ENCODE measurements around the gene GNB5.
"Not testable (repeated sequence)": the region's sequence is repeated elsewhere in the genome, so short reads cannot be mapped to it uniquely, and the experiment has no call there.

GNB5 gene

GRCh38 chr15:52113708-52114107 is 77.5 kb downstream of the GNB5 start:
- DNase-seq (ENCODE audit: low read depth in 2 of 2): no peak

GRCh38 chr15:52113235-52113634 is 78.0 kb downstream of the GNB5 start:
- no peak for DNase-seq (ENCODE audit: low read depth in 2 of 2)

DNA sequence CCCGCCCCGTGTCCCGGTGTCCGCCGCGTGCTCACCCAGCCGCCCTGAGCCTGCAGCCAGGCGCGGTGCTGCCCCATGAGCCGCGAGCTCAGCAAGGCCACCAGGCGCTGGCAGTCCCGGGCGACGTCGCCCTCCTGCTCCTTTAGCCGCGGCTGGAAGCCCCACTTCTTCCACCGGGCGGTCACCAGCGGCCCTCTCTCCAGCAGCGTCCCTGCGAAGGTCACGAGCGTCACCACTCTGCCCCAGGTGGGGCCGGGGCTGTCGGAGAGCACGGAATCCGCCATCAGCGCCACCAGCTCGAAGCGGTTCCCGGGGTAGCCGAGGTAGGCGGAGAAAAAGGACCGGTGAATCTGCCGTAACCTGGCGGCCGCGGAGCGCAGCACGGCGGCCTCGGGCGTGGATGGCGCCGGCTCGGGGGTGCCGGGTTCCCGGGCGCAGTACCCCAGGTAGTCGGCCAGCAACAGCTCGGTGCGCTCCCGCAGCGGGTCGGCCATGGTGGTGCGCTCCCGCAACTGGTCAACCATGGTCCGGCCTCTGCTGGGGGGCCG is 78.9 kb downstream of the GNB5 start:
- no peak for DNase-seq (ENCODE audit: low read depth in 2 of 2)

GRCh38 chr15:52111517-52112202 is 79.5 kb downstream of the GNB5 start:
- no peak for DNase-seq (ENCODE audit: low read depth in 2 of 2)

GRCh38 chr15:52109559-52110451 is 81.4 kb downstream of the GNB5 start:
- DNase-seq (ENCODE audit: low read depth in 2 of 2): no peak

DNA sequence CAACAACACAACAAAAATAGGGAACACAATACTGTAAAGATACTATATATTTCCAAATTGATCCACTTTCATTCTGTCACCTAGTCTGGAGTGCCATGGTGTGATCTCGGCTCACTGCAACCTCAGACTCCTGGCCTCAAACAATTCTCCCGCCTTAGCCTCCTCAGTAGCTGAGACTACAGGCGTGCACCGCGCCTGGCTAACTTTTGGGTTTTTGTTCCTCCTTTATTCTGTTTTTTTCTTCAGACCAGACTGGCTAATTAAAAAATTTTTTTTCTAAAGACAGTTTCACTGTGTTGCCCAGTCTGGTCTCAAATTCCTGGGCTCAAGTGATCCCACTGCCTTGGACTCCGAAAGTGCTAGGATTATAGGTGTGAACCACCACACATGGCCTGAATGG is 84.0 kb downstream of the GNB5 start:
- no peak for DNase-seq (ENCODE audit: low read depth in 2 of 2)

GRCh38 chr15:52106641-52107040 is 84.6 kb downstream of the GNB5 start:
- no peak for DNase-seq (ENCODE audit: low read depth in 2 of 2)

DNA sequence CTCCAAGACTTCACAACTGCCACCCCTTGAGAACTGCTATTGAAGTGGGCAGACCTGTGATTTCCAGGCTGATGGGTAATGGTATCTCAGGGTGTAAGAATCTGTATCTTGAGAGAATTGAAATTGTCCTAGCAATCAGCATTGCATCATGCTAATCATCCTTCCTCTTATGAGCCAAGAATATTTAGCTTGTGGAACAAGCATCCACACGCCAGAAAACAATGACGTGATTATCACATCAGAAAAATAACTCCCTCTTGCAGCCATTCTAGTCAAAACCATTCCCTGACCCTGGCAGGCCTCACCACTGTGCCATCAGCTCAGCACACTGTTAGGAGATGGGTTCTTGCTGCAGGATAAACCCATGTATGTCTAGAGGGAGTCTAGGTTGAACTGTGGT is 85.3 kb downstream of the GNB5 start:
- no peak for DNase-seq (ENCODE audit: low read depth in 2 of 2)

DNA sequence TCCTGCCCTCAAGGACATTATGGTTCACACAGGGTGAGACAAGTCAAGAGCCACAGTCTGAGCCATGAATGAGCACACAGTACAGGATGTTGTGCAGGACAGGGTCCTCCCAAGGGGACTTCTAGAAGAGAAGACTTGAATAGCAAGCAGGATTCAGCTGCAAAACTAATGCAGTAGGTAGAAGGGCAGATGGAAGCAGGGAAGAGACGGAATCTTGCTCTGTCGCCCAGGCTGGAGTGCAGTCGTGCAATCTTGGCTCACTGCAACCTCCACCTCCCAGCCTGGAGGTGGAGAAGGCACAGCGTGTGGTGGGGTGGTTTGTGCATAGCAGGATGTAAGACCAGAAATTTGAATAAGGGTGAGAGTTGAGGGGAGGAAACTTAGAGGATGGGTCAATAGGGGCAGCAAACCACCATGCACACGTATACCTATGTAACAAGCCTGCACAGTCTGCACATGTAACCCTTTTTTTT is 86.6 kb downstream of the GNB5 start:
- no peak for DNase-seq (ENCODE audit: low read depth in 2 of 2)

DNA sequence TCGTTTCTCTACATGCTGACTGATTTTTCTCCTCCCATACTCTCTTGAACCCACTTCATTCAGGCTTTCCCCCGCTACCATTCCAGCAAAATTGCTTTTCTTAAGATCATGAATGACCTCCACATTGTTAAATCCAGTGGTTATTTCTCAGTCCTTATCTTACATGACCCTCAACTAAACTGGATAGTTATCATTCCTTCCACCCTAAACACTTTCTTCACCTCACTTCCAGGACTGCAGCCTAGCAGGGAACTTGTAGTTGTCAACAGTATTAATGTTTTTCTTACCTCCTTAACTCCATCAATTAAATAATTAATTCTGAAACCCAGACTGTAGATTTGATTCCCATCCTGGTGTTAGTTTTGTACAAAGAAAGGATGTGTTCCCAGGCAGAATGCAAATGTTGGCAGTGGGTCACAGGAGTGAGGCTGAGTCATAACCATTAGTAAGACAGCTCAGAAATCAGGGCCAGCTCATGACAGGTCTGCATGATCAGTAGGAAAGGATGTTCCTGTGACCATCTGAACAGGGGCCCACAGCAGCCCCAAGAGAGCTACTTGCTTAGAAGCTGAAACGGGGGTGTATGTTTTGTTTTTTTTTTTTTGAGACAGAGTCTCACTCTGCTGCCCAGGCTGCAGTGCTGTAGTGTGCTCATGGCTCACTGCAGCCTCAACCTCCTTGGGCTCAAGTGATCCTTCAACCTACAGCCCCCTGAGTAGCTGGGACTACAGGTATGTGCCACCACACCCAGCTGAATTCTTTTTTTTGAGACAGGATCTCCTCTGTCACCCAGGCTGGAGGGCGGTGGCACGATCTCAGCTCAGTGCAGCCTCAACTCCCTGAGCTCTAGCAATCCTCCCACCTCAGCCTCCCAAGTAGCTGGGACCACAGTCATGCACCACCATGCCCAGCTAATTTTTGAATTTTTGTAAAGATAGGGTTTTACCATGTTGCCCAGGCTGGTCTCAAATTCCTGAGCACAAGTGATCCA is 87.7 kb downstream of the GNB5 start:
- no peak for DNase-seq (ENCODE audit: low read depth in 2 of 2)

- no peak for DNase-seq (ENCODE audit: low read depth in 2 of 2)
Measured at GRCh38 chr15:52102463-52102862, 88.7 kb downstream of the GNB5 start.

- no peak for DNase-seq (ENCODE audit: low read depth in 2 of 2)
Measured at GRCh38 chr15:52101542-52102323, 89.5 kb downstream of the GNB5 start.

DNA sequence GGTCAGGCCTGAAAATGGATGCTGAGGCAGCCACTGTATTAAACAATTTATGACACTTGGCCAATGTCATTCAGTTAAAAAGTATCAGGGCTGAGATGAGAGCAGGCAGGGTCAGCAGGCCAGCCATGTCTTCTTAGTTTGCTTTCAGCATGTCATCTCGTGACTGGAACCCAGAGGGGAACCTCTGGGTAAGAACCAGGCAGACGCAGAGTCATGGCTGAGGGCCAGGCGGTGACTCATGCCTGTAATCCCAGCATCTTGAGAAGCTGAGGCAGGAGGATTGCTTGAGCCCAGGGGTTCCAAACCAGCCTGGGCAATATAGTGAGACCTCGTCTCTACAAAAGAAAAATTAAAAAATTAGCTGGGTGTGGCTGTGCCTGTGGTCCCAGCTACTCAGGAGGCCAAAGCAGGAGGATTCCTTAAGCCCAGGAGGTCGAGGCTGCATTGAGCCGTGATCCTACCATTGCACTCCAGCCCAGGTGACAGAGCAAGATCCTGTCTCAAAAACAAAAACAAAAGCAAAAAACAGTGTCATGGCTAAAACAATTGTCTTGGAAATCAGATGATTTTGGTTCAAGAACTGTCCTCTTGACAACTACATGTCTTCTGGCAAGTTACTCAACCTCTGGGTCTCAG is 90.3 kb downstream of the GNB5 start:
- no peak for DNase-seq (ENCODE audit: low read depth in 2 of 2)

GRCh38 chr15:52099651-52100272 is 91.4 kb downstream of the GNB5 start:
- DNase-seq (ENCODE audit: low read depth in 2 of 2): no peak

DNA sequence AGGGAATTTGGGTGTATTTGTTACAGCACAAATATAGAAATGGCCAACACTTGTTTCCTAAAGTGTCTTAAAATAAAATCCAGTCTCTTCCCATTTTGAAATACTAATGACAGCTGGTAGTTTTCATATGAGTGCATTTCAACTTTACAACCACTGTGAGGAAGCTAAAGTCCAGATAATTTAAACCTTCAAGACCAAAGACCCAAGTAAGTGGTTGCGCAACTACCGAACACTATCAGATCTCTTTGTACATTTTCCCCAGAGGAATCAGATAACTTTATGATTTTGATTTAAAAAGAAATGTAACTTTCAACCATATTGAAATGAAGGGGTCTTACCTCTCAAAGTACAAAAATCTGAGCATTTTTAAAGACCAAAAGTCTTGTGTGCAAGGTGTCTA is 92.9 kb downstream of the GNB5 start:
- no peak for DNase-seq (ENCODE audit: low read depth in 2 of 2)

GRCh38 chr15:52097180-52097579 is 94.0 kb downstream of the GNB5 start:
- DNase-seq (ENCODE audit: low read depth in 2 of 2): no peak

DNA sequence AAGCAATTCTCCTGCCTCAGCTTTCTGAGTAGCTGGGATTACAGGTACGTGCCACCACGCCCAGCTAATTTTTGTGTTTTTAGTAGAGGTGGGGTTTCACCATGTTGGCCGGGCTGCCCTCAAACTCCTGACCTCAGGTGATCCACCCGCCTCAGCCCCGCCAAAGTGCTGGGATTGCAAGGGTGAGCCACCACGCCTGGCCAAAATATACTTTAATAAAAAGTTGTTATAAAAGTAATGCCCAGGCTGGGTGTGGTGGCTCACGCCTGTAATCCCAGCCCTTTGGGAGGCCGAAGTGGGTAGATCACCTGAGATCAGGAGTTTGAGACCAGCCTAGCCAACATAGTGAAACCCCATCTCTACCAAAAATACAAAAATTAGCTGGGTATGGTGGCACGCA is 94.7 kb downstream of the GNB5 start:
- not testable (repeated sequence) for DNase-seq (ENCODE audit: low read depth in 2 of 2)

DNA sequence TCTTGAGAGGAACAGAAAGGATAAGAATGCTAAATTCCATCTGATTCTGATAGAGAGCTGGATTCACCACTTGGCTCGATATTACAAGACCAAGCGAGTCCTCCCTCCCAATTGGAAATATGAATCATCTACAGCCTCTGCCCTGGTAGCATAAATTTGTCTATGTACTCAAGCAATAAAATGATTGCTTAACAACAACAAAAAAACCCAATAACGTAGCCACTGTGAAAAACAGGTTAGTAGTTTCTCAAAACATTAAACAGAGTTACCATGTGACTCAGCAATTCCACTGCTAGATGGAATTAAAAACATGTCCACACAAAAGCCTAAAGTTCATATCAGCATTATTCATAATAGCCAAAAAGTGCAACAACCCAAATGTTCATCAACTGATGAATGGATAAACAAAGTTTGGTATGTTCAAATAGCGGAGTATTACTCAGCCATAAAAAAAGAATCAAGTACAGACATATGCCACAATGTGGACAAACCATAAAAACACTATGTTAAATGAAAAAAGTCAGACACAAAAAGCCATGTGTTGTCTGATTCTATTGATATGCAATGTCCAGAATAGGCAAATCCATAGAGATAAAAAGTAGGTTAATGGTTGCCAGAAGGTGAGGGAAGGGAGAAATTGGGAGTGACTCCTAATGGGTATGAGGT is 95.5 kb downstream of the GNB5 start:
- no peak for DNase-seq (ENCODE audit: low read depth in 2 of 2)

Data from activated CD8-positive, alpha-beta memory T cell treated with anti-CD3 and anti-CD28 coated beads for 4 hours (primary cell).